Esophagus squamous epithelium (tissue), 4 donors: Measurements from ENCODE around the gene ANKS1A.

Source experiments
- POLR2A ChIP-seq, 4 donors: fragments of 450-650 bp; IDR thresholded peaks; one replicate each; pipeline ENCODE4 v1.6.1; 2017; ENCODE audit warnings: antibody characterized with exemption in 4 of 4, mild to moderate bottlenecking in 4 of 4, moderate library complexity in 3 of 4
- TF ChIP-seq, protein P1 (sequence below), 6 experiments: fragments of 450-650 bp in 4 of 6; fragments of 200-600 bp in 2 of 6; sonication (generic) in 2 of 6; IDR thresholded peaks; one replicate each; pipeline ENCODE4 v1.5.1; 2016 to 2019; ENCODE audit warnings: antibody characterized with exemption in 6 of 6, mild to moderate bottlenecking in 4 of 6, moderate library complexity in 4 of 6

DNA sequence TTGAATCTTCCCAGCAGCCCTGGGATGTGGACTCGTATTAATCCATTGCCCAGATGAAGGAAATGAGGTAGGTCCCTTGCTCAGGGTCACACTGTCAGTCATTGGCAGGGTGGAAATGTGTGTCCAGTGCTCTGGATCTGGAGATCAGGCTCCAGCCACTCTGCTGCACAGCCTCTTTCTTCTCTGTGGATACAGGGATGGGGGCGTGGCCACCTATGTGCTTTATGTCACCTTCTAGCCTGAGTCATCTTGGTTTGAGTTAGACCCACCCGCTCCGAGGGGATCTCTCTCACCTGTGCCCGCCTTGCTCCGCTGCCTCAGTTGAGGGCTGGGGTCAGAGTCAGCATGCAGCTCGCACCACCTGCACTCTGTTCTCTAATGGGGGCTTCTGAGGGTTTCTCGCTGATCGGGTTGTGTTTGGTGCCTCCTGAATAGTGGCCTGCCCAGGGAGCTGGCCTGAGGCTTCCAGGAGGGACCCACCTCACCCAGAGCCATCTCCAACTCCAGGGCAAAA is 172.1 kb downstream of the ANKS1A start:
- TF ChIP-seq, protein P1, sequence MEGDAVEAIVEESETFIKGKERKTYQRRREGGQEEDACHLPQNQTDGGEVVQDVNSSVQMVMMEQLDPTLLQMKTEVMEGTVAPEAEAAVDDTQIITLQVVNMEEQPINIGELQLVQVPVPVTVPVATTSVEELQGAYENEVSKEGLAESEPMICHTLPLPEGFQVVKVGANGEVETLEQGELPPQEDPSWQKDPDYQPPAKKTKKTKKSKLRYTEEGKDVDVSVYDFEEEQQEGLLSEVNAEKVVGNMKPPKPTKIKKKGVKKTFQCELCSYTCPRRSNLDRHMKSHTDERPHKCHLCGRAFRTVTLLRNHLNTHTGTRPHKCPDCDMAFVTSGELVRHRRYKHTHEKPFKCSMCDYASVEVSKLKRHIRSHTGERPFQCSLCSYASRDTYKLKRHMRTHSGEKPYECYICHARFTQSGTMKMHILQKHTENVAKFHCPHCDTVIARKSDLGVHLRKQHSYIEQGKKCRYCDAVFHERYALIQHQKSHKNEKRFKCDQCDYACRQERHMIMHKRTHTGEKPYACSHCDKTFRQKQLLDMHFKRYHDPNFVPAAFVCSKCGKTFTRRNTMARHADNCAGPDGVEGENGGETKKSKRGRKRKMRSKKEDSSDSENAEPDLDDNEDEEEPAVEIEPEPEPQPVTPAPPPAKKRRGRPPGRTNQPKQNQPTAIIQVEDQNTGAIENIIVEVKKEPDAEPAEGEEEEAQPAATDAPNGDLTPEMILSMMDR (IDR thresholded peaks at IDR 0.05), result no peak
- no peak for TF ChIP-seq POLR2A (IDR thresholded peaks at IDR 0.05)
